ENCODE results near the gene ATG10. TPM values are rescaled to one million over a fixed set of nuclear protein-coding genes. Genes with fewer than 3 reads are reported as not detected.

Gene ATG10
- polyA plus RNA-seq, 1 donor from 2014 or later = 12.1 TPM

DNA sequence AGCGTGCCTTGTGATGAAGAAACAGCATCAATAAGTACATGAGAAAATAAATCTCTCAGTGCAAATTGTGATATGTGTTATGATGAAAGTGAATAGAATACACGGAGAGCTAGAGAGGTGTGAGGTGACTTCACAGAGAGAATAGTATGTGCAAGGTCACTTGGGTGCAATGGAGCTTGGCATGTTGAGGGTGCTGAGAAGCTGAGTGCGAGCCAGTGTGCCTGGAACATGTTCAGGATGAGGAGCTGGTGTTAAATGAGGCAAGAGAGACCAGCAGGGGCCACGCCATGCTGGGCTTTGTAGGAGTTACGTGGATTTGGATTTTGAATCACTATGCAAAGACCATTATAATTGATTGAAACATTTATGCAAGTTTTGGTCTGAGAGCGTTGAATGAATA lies 319.1 kb downstream of the ATG10 start:
- Histone ChIP-seq H3K36me3 (ENCODE audit: insufficient read depth, low read length) (no peaks in the 10 kb centered on the region), H3K4me3 (ENCODE audit: low read length) (no peak overlapping the region), H3F3A (ENCODE audit: insufficient read depth, low read length, poor library complexity, severe bottlenecking) (peaks cover 3% of the 10 kb centered on the region), H3K27me3 (ENCODE audit: insufficient read depth, low read depth, low read length) (no peaks in the 10 kb centered on the region), H3K9me3 (ENCODE audit: low read length) (no peaks in the 10 kb centered on the region), H4K20me1 (ENCODE audit: insufficient read depth) (no peaks in the 10 kb centered on the region), H3K4me2 (ENCODE audit: low read length) (no peak overlapping the region), H3K9me2 (ENCODE audit: insufficient read depth, low read length) (no peaks in the 10 kb centered on the region), H3K27ac (ENCODE audit: low read length) (no peak overlapping the region), H3K79me2 (replicated peaks; ENCODE audit: insufficient read depth, low read length) (no peaks in the 10 kb centered on the region), H3K9ac (ENCODE audit: low read length) (no peak overlapping the region), H2AFZ (ENCODE audit: low read depth, low read length) (no peak overlapping the region)
- TF ChIP-seq, protein P1, sequence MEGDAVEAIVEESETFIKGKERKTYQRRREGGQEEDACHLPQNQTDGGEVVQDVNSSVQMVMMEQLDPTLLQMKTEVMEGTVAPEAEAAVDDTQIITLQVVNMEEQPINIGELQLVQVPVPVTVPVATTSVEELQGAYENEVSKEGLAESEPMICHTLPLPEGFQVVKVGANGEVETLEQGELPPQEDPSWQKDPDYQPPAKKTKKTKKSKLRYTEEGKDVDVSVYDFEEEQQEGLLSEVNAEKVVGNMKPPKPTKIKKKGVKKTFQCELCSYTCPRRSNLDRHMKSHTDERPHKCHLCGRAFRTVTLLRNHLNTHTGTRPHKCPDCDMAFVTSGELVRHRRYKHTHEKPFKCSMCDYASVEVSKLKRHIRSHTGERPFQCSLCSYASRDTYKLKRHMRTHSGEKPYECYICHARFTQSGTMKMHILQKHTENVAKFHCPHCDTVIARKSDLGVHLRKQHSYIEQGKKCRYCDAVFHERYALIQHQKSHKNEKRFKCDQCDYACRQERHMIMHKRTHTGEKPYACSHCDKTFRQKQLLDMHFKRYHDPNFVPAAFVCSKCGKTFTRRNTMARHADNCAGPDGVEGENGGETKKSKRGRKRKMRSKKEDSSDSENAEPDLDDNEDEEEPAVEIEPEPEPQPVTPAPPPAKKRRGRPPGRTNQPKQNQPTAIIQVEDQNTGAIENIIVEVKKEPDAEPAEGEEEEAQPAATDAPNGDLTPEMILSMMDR (IDR thresholded peaks at IDR 0.05; ENCODE audit: poor library complexity, severe bottlenecking) = no peak
- TF ChIP-seq TAF1 (IDR thresholded peaks at IDR 0.05; ENCODE audit: low read depth) = no peak
- TF ChIP-seq EP300 (conservative IDR thresholded peaks at IDR 0.05; ENCODE audit: poor library complexity, severe bottlenecking) = no peak
- TF ChIP-seq POLR2AphosphoS5 (IDR thresholded peaks at IDR 0.05) = no peak
- no peak for TF ChIP-seq RAD21 (conservative IDR thresholded peaks at IDR 0.05)
- no peak for TF ChIP-seq SMC3 (conservative IDR thresholded peaks at IDR 0.05; ENCODE audit: poor library complexity)
- TF ChIP-seq EZH2 (IDR thresholded peaks at IDR 0.05; ENCODE audit: borderline replicate concordance, insufficient read depth, low read length, poor library complexity, severe bottlenecking) = no peak
- TF ChIP-seq, protein P2, sequence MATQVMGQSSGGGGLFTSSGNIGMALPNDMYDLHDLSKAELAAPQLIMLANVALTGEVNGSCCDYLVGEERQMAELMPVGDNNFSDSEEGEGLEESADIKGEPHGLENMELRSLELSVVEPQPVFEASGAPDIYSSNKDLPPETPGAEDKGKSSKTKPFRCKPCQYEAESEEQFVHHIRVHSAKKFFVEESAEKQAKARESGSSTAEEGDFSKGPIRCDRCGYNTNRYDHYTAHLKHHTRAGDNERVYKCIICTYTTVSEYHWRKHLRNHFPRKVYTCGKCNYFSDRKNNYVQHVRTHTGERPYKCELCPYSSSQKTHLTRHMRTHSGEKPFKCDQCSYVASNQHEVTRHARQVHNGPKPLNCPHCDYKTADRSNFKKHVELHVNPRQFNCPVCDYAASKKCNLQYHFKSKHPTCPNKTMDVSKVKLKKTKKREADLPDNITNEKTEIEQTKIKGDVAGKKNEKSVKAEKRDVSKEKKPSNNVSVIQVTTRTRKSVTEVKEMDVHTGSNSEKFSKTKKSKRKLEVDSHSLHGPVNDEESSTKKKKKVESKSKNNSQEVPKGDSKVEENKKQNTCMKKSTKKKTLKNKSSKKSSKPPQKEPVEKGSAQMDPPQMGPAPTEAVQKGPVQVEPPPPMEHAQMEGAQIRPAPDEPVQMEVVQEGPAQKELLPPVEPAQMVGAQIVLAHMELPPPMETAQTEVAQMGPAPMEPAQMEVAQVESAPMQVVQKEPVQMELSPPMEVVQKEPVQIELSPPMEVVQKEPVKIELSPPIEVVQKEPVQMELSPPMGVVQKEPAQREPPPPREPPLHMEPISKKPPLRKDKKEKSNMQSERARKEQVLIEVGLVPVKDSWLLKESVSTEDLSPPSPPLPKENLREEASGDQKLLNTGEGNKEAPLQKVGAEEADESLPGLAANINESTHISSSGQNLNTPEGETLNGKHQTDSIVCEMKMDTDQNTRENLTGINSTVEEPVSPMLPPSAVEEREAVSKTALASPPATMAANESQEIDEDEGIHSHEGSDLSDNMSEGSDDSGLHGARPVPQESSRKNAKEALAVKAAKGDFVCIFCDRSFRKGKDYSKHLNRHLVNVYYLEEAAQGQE (IDR thresholded peaks at IDR 0.05; ENCODE audit: borderline replicate concordance) = no peak
- no peak for TF ChIP-seq MXI1 (conservative IDR thresholded peaks at IDR 0.05; ENCODE audit: poor library complexity, severe bottlenecking)

DNA sequence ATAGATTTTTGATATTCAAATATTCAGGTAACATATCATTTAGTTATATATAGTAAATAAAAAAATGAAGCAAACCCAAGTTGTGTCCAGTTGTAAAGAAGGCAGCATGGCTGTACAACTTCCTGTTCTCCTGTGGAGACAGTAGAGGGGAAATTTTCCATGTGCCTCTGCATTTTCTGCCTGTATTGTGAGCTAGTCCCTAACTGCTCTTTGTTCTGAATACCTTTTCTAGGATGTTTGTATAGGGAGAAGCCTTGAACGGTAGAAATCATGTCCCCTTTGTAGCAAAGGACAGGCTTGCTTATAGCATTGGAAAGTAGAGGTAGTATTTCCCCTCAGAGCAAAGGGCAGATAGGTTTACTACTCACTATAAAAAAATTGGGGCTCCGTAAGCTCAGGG lies 319.6 kb downstream of the ATG10 start:
- no peaks in the 10 kb centered on the region for H3K27me3 ChIP-seq (ENCODE audit: insufficient read depth, low read depth, low read length)
- H3F3A ChIP-seq (ENCODE audit: insufficient read depth, low read length, poor library complexity, severe bottlenecking) = peaks cover 3% of the 10 kb centered on the region
- H3K9ac ChIP-seq (ENCODE audit: low read length) = no peak overlapping the region
- no peaks in the 10 kb centered on the region for H3K79me2 ChIP-seq (replicated peaks; ENCODE audit: insufficient read depth, low read length)
- H3K36me3 ChIP-seq (ENCODE audit: insufficient read depth, low read length) = no peaks in the 10 kb centered on the region
- TF ChIP-seq, protein P2 (IDR thresholded peaks at IDR 0.05; ENCODE audit: borderline replicate concordance) = no peak
- TF ChIP-seq, protein P1 (IDR thresholded peaks at IDR 0.05; ENCODE audit: poor library complexity, severe bottlenecking) = no peak
- TF ChIP-seq MXI1 (conservative IDR thresholded peaks at IDR 0.05; ENCODE audit: poor library complexity, severe bottlenecking) (no peak), POLR2AphosphoS5 (IDR thresholded peaks at IDR 0.05) (no peak), TAF1 (IDR thresholded peaks at IDR 0.05; ENCODE audit: low read depth) (no peak), EZH2 (IDR thresholded peaks at IDR 0.05; ENCODE audit: borderline replicate concordance, insufficient read depth, low read length, poor library complexity, severe bottlenecking) (no peak), EP300 (conservative IDR thresholded peaks at IDR 0.05; ENCODE audit: poor library complexity, severe bottlenecking) (no peak), RAD21 (conservative IDR thresholded peaks at IDR 0.05) (no peak), SMC3 (conservative IDR thresholded peaks at IDR 0.05; ENCODE audit: poor library complexity) (no peak)
- no peak overlapping the region for H3K27ac ChIP-seq (ENCODE audit: low read length)
- no peak overlapping the region for H3K4me3 ChIP-seq (ENCODE audit: low read length)
- H2AFZ ChIP-seq (ENCODE audit: low read depth, low read length) = no peak overlapping the region
- no peaks in the 10 kb centered on the region for H3K9me2 ChIP-seq (ENCODE audit: insufficient read depth, low read length)
- H4K20me1 ChIP-seq (ENCODE audit: insufficient read depth) = no peaks in the 10 kb centered on the region
- no peaks in the 10 kb centered on the region for H3K9me3 ChIP-seq (ENCODE audit: low read length)
- H3K4me2 ChIP-seq (ENCODE audit: low read length) = no peak overlapping the region

All from neural cell (in vitro differentiated cells).